Stimulated activated CD8-positive, alpha-beta memory T cell treated with anti-CD3 and anti-CD28 coated beads, Interleukin-15, amount 100 ng/mL, for 1 hour (primary cell): ENCODE measurements around the gene C10orf90.

Source experiments
- DNase-seq: peaks from one replicate; pipeline ENCODE4 v3.0.0-alpha.2; 2020; ENCODE audit warnings: low read depth

C10orf90 gene

GRCh38 chr10:126673565-126673964 lies 3.1 kb upstream of the C10orf90 start:
- DNase-seq = no peak

GRCh38 chr10:126671402-126671975 lies 996 bp upstream of the C10orf90 start:
- DNase-seq = no peak

- no peak for DNase-seq
Observed at GRCh38 chr10:126670895-126671261, 385 bp upstream of the C10orf90 start.

GRCh38 chr10:126669168-126669567 lies 1.3 kb downstream of the C10orf90 start:
- no peak for DNase-seq

- DNase-seq = no peak
Observed at GRCh38 chr10:126668505-126668904, 2.0 kb downstream of the C10orf90 start.

- no peak for DNase-seq
Observed at GRCh38 chr10:126667568-126667967, 2.9 kb downstream of the C10orf90 start.

GRCh38 chr10:126665207-126665606 lies 5.3 kb downstream of the C10orf90 start:
- DNase-seq = no peak

- no peak for DNase-seq
Observed at GRCh38 chr10:126663880-126664279, 6.6 kb downstream of the C10orf90 start.

- no peak for DNase-seq
Observed at GRCh38 chr10:126663328-126663727, 7.2 kb downstream of the C10orf90 start.

- no peak for DNase-seq
Observed at GRCh38 chr10:126661841-126662515, 8.5 kb downstream of the C10orf90 start.

- no peak for DNase-seq
Observed at GRCh38 chr10:126661356-126661755, 9.1 kb downstream of the C10orf90 start.

GRCh38 chr10:126659750-126660149 lies 10.7 kb downstream of the C10orf90 start:
- no peak for DNase-seq

GRCh38 chr10:126658928-126659327 lies 11.6 kb downstream of the C10orf90 start:
- no peak for DNase-seq

GRCh38 chr10:126654579-126654978 lies 15.9 kb downstream of the C10orf90 start:
- no peak for DNase-seq

- no peak for DNase-seq
Observed at GRCh38 chr10:126651467-126651866, 19.0 kb downstream of the C10orf90 start.

- no peak for DNase-seq
Observed at GRCh38 chr10:126650161-126650560, 20.3 kb downstream of the C10orf90 start.

- no peak for DNase-seq
Observed at GRCh38 chr10:126647116-126647515, 23.4 kb downstream of the C10orf90 start.

GRCh38 chr10:126646110-126646509 lies 24.4 kb downstream of the C10orf90 start:
- no peak for DNase-seq

- no peak for DNase-seq
Observed at GRCh38 chr10:126640401-126640800, 30.1 kb downstream of the C10orf90 start.

- no peak for DNase-seq
Observed at GRCh38 chr10:126639084-126639483, 31.4 kb downstream of the C10orf90 start.

GRCh38 chr10:126638542-126638941 lies 32.0 kb downstream of the C10orf90 start:
- no peak for DNase-seq

- DNase-seq = no peak
Observed at GRCh38 chr10:126637501-126637900, 33.0 kb downstream of the C10orf90 start.

- DNase-seq = no peak
Observed at GRCh38 chr10:126634911-126635310, 35.6 kb downstream of the C10orf90 start.

GRCh38 chr10:126634347-126634746 lies 36.1 kb downstream of the C10orf90 start:
- DNase-seq = no peak
